NCI-H1105 (cell line): Measurements from ENCODE around the gene TMEM151A.

Experiments used
- DNase-seq: peaks from one replicate; lab custom pipeline; 2025; lab: John Stamatoyannopoulos, UW

TMEM151A gene

GRCh38 chr11:66322732-66323427 is 31.2 kb downstream of the TMEM151A start:
- no peak for DNase-seq

GRCh38 chr11:66323684-66324083 is 32.0 kb downstream of the TMEM151A start:
- no peak for DNase-seq

DNA sequence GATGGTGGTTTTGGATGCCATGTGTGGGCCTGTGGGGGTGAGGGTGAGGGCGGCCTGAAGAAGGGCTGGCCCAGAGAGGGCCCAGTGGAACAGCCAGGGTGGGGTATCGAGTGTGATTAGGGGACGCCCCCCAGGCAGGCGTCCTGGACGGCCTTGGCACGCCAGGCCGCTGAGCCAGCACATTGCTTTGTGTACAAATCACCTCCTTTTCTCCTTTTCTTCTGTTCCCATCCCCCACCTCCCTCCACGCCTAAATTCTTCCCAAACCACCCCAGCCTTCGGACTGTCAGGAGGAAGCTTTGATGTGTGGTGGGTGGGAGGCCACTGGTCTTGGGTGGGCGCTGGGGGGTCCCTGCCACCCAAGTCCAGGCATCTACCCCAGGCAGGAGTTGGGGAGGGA is 33.0 kb downstream of the TMEM151A start:
- DNase-seq, result no peak

DNA sequence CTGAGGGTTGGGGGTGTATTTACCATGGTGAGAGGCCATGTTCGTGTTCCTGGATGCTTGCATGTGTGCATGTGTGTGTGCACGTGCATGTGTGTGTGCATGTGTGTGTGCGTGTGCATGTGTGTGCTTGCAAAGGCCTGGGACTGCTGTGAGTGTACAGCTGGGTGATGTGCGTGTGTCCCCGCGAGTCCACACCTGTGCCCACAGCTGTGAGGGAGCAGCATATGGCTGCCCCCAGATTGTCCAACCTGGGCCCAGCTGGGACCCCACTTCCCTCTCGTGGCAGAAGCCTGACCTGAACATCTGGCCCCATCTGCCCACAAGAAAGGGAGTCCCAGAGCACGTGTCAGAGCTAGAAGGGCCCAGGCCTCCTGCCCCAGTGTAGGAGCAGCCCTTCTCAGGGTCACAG is 33.6 kb downstream of the TMEM151A start:
- no peak for DNase-seq

DNA sequence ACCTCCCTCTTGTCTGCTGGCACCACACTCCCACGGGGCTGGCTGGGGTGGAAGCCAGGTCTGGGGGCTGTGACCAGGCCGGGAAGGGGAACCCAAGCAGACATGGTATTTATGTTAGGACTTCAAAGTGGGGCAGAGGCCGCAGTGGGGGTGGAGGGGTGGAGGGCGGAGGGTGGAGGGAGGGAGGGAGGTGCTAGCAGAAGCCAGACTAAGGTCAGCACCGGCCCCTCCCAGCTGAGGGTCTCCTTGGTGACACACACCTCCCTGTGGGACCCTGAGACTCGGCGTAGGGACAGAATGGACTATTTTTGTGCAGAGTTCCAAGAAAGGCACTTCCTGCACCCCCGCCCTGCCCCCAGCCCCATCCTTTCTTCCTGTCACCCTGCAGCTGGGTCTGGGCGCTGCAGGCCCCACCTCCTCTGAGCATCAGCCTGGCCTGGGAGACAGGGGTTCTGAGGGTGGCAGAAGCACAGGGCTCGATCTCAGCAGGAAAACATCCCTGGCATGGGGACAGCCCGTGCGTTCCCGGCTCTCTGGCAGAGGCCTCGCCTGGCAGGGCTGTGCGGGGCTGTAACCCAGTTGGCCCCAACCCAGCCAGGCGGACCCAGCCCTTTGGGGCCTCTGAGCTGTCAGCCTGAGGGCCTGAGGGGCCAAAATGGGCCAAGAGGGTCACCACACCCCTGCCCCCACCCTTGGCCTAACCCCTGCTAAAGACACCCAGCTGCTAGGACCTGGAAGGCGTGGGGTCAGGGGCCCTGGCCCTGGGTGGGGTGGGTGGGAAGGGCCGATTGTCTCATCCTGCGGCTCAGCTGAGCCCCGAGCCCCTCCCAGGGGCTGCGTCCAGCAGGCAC is 34.8 kb downstream of the TMEM151A start:
- no peak for DNase-seq

- DNase-seq, result no peak
These were observed 35.7 kb downstream of the TMEM151A start for GRCh38 chr11:66327171-66328030.

DNA sequence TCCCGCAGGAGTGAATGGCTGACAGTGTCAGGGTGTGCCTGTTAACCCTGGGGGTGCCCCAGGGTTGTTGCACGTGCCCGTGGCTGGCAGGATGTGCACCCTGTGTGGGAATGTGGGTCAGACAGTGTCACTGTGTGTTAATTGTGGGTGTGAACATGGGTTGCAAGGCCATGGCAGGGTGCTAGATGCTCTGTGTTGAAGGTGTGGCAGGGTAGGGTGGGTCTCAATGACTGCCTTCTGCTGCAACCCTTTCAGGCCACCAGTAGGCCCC is 36.3 kb downstream of the TMEM151A start:
- no peak for DNase-seq

DNA sequence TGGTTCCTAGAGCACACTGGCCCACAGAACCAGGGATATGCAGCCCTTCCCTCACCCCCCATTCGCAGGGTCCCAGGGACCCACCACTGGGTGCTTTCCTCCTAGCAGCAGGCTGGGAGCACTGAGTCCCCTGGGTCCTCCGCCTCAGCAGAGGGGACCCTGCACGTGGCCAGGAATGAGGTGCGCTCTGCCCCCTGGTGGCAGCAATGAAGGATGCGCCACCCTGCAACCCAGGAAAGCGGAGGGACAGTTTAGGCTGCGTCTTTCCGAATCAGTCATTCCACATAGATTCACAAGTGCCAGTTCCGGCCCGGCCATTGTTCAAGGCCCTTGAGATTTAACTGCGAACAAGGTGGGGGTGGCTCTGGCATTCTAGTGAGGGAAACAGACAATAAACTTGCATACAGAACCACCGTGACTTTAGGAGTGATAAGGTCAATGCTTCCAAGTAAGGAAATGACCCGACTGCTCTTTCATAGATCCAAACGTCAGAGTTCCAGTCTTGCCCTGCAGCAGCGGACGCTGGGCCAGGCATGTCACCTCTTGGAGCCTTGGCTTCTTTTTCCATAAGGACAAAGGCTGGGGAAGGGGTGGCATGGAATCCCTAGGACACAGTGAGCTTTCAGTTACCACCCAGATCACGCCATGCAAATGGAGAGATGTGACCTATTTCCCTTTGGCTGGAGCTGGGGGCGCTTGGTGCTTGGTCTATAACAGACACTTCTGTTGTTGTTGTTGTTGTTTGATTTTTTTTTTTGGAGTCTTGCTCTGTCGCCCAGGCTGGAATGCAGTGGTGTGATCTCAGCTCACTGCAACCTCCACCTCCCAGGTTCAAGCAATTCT is 36.8 kb downstream of the TMEM151A start:
- peak; percentile 44 for DNase-seq

DNA sequence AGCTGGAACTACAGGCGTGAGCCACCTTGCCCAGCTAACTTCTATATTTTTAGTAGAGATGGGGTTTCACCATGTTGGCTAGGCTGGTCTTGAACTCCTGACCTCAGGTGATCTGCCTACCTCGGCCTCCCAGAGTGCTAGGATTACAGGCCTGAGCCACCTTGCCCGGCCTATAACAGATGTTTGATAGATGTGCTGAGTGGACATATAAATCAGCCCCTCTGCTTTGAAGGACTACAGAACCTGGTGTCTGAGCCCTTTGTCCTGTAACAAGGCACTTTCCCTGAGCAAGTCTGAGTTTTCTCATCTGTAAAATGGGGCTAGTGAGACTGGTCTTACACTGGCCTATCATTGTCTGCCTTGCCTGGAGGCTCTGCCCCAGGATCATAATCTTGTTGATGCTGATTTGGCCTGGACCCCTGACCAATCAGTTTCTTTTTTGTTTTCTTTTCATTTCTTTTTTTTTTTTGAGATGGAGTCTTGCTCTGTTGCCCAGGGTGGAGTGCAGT is 37.5 kb downstream of the TMEM151A start:
- no peak for DNase-seq

GRCh38 chr11:66330931-66331330 is 39.2 kb downstream of the TMEM151A start:
- DNase-seq, result no peak

GRCh38 chr11:66331542-66332370 is 40.1 kb downstream of the TMEM151A start:
- DNase-seq, result no peak

DNA sequence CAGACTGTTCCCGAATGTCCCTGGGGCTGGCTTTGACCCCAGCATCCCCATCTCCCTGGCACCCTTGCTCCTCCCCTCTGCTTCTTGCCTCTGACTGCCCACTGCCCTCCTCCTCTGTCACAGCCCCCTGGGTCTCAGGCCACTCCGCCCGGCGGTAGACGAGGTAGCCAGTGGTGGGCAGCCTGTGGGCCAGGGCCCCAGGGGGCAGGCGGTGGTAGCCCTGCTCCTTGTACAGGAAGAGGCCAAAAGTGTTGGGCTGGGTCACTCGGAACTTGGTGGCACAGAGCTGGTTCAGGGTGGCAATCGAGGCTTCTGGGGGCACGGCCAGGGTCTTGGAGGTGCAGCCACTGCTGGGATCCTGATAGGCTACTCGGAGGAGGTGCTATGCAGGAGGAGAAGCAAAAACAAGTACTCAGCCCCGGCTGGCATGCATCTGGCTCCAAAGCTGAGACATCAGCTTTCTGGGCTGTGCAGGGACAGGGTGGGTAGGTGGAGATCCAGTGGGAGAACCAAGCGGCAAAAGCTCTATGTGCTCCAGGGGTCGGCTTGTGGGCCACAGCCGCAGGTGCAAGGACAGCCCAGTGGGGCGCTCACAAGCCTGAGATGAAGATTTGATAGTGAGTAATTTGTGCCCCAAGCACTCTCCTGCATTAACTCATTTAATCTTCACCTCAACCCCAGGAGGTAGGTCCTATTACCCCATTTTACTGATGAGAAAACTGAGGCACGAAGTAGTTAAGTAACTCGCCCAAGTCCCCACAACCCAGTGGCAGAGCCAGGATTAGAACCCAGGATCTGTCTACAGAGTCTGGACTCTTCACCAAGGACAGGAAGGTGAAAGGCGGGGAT is 40.9 kb downstream of the TMEM151A start:
- DNase-seq, result no peak

DNA sequence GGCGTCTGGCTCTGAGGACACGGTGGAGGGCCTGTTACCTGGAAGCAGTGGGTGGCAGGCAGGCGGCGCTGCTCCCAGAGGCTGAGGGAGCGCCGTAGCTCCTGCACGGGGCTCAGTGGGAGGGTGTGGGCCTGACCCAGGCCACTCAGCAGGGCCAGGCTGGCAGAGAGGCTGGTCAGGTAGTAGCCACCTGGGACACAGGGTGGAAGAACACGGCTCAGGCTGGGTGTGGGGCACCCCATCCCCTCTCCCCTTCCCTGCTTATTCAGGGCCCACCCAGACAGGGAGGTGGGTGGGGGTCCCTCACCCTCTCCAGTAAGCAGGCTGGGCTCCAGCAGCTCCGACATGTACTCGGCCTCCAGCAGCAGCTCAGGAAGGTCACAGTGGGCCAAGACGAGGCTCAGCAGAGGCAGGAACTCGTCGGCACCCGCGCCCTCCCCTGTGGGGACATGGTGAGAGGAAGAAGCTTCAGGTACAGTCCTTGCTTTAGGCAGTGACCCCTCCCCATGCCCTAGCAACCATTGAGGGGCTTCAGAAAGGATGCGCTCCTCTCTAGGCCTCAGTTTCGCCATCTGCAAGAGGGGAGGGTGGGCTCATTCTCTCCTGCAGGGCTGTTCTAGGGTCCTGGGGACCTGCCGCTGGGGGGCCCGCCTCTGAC is 41.7 kb downstream of the TMEM151A start:
- DNase-seq, result no peak

GRCh38 chr11:66333896-66334604 is 42.4 kb downstream of the TMEM151A start:
- DNase-seq, result no peak

DNA sequence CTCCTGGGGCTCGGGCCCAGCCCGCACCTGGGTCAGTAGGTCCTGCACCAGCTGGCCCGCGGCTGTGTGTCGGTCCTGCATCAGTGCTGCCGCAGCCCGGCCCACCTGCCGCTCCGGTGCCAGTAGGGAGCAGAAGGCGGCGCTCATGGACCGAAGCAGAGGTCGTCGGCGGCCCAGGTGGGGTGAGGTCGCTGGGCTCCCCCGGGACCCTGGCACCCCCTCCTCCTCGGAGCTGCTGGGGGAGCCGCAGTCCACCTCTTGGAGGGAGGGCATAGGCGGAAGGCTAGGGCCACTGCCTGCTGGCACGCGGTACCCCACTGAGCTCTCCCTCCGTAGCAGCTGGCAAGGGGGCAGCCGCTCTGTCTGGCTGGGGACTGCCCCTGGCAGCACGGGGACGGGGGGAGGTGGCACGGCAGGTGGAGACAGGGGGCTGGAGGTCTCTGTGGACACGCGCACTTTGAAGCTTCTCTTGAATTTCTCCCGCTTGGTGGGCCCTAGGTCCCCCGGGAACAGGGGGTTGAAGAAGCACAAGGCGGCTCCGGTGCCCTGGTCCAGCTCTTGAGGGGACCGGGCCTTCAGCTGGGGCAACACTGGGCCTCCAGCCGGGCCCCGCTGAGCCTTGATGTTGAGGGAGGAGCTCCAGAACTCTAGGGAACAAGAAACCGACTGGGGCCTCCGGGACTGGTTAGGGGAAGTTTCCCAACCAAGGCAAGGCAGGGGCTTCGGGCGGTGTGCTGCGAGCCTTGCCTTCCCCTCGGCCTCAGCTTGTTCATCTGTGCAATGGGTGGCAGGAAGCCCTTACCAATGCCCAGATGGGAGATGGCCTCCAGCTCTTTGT is 43.1 kb downstream of the TMEM151A start:
- no peak for DNase-seq

- no peak for DNase-seq
These were observed 44.0 kb downstream of the TMEM151A start for GRCh38 chr11:66335531-66336233.
